ENCODE measurements around the gene PMEPA1.

PMEPA1 gene

GRCh38 chr20:57711311-57711712 lies 1.5 kb upstream of the PMEPA1 start:
- DNase-seq: no peak

- no peak for DNase-seq
Observed at GRCh38 chr20:57710841-57711240, 1.0 kb upstream of the PMEPA1 start.

- DNase-seq: no peak
Observed at GRCh38 chr20:57708694-57709673, 831 bp downstream of the PMEPA1 start.

- DNase-seq: no peak
Observed at GRCh38 chr20:57707849-57708693, 1.7 kb downstream of the PMEPA1 start.

- no peak for DNase-seq
Observed at GRCh38 chr20:57707320-57707719, 2.5 kb downstream of the PMEPA1 start.

GRCh38 chr20:57705127-57705899 lies 4.5 kb downstream of the PMEPA1 start:
- no peak for DNase-seq

GRCh38 chr20:57704245-57704644 lies 5.6 kb downstream of the PMEPA1 start:
- no peak for DNase-seq

- no peak for DNase-seq
Observed at GRCh38 chr20:57703013-57703412, 6.8 kb downstream of the PMEPA1 start.

GRCh38 chr20:57702521-57702920 lies 7.3 kb downstream of the PMEPA1 start:
- no peak for DNase-seq

- DNase-seq: no peak
Observed at GRCh38 chr20:57702091-57702490, 7.7 kb downstream of the PMEPA1 start.

GRCh38 chr20:57701651-57702050 lies 8.2 kb downstream of the PMEPA1 start:
- DNase-seq: no peak

GRCh38 chr20:57701090-57701489 lies 8.7 kb downstream of the PMEPA1 start:
- no peak for DNase-seq

GRCh38 chr20:57699395-57699794 lies 10.4 kb downstream of the PMEPA1 start:
- no peak for DNase-seq

- no peak for DNase-seq
Observed at GRCh38 chr20:57698867-57699275, 10.9 kb downstream of the PMEPA1 start.

- peak; percentile 61 for DNase-seq
Observed at GRCh38 chr20:57698116-57698866, 11.5 kb downstream of the PMEPA1 start.

- DNase-seq: no peak
Observed at GRCh38 chr20:57697543-57697942, 12.3 kb downstream of the PMEPA1 start.

GRCh38 chr20:57696401-57696961 lies 13.3 kb downstream of the PMEPA1 start:
- no peak for DNase-seq

GRCh38 chr20:57695940-57696339 lies 13.9 kb downstream of the PMEPA1 start:
- no peak for DNase-seq

GRCh38 chr20:57695012-57695411 lies 14.8 kb downstream of the PMEPA1 start:
- no peak for DNase-seq

GRCh38 chr20:57694481-57694880 lies 15.3 kb downstream of the PMEPA1 start:
- DNase-seq: no peak

GRCh38 chr20:57693670-57694329 lies 16.0 kb downstream of the PMEPA1 start:
- DNase-seq: no peak
